GM12892 (cell line): Measurements from ENCODE around the gene OLFM2.

Source experiments
- POLR2A ChIP-seq: IDR thresholded peaks from 2 replicates; pipeline ENCODE4 v1.6.1; 2011; ENCODE audit warnings: low read depth, low read length, control low read depth
- TAF1 ChIP-seq: IDR thresholded peaks from 2 replicates; pipeline ENCODE4 v1.6.1; 2011; ENCODE audit warnings: low read depth, mild to moderate bottlenecking, control low read depth, low read length, borderline replicate concordance

DNA sequence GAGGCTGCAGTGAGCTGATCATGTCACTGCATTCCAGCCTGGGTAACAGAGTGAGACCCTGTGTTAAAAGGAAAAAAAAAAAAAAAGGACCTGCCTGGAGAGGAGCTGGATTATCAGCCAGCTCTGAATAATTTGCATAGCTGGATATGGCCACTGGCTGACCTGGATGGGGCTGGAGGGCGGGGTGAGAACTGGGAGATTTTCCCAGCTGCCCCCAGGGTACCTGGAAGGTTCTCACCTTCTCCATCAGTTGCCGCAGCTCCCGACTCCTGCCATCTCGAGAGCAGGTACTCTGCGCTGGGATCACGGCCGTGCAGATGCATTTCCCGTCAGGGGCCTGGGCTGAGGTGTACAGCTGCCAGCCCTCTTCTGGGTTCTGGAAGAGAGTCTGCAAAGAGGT lies 75.9 kb downstream of the OLFM2 start:
- TF ChIP-seq POLR2A: no peak
- TF ChIP-seq TAF1: no peak
